ENCODE data around the gene DMRTB1.
"Not testable (repeated sequence)": the region's sequence is repeated elsewhere in the genome, so short reads cannot be mapped to it uniquely, and the experiment has no call there.

Gene DMRTB1

GRCh38 chr1:53459321-53460175 lies at the start of gene DMRTB1:
Gene DMRTB1 (plus strand): TSS chr1:53459399. CDS start chr1:53459454, 55 bp downstream.
- no peak for DNase-seq

GRCh38 chr1:53409695-53410094 lies 49.5 kb upstream of the DMRTB1 start:
- DNase-seq, result peak; percentile 39

DNA sequence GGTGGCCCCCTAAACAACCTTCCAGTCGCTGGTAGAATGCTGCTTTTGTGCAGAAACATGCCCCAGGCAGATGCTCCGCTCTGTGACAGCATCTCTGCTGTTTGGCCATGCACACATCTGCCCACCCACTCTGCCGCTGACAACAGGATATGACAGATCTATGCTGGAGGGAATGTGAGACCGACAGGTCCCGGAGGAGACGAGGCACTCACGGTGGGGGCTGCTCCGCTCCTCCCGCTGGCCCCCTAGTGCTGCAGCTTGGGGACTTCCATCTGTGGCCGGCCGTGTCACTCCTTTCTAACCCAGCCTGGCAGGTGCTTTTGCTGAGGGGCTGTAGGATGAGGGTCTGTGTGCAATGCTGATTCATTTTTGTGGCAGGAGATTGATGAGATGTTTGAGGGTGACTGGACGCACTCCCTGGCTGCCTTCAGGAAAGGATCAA lies 49.1 kb upstream of the DMRTB1 start:
- DNase-seq, result no peak

DNA sequence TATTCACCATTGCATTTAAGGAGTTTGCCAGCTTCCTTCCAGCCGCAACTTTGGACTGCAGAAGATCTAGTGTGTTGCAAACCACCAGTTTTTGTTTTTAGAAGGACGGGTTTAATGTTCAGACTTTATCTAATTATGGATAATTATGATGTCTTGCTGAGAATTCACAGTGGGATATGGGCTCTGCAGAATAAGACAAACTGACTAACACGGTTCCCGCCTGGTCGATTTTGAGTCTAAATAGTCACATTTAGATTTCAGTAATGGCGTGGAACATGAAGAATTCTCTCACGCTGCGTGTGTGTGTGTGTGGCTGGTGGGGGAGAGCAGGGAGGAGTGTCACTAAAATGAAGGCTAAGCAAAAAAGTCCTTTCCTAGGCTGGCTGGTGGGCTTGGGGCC lies 48.5 kb upstream of the DMRTB1 start:
- DNase-seq, result no peak

- no peak for DNase-seq
These were observed 47.6 kb upstream of the DMRTB1 start for GRCh38 chr1:53411541-53412152.

DNA sequence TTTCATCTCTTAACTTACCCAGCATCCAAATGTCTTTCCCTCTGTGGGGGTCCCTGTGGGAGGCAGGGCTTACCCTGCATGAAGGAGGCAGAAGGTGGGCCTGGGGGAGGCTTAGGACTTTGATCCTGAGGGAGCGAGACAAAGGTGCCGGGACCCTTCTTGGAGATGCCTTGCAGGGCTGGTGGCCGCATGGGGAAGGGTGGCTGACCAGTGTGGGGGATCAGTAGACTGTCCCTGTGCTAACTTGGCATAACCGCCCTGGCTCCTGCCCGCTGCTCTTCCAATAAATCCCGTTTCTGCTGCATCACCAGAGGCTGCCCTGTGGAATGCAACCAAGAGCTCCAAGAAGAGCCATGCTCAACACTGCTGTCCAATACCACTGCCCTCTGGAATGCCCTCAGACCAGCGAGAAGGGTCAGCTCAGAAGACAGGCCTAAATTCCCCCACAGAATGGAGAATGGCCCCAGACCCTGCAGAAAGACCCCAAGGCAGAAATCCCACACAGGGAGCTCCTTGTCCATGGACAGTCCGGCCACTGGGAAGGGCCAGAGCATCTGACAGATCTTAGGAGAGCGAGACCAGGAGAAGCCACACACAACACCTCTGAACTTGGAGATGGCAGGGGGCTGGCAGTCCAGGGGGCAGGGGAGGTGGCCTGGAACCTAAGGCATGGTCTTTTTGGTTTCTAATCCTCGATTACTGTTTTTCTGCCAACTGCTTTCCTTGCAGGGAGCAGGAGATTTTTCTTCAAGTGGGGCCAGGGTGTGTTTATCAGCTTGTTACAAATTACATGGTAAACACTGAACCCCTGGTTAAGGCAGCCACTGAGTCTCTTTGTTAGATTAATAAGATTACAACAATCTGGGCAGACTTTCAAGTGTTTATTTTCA lies 46.7 kb upstream of the DMRTB1 start:
- DNase-seq, result no peak

GRCh38 chr1:53413175-53414001 lies 45.8 kb upstream of the DMRTB1 start:
- DNase-seq, result no peak

- no peak for DNase-seq
These were observed 44.6 kb upstream of the DMRTB1 start for GRCh38 chr1:53414632-53415031.

DNA sequence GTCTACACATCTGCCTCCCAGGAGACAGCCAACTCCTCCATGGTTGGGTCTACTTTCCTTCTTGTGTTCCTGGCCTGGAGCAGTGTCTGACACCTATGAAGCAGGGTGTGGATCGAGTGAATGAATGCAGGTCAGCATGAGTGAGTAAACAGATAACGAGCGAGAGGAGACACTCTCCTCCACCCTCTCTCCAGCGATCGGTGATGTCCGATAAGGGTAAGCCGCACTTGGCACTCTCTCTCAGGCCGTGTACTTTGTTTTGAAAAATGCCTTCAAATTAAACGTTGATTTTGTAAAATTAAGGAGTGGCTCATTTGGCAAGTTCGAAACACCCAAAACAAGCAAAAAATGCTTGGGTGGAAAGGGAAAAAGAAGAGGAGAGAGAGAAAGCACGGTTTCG lies 43.8 kb upstream of the DMRTB1 start:
- DNase-seq, result no peak

DNA sequence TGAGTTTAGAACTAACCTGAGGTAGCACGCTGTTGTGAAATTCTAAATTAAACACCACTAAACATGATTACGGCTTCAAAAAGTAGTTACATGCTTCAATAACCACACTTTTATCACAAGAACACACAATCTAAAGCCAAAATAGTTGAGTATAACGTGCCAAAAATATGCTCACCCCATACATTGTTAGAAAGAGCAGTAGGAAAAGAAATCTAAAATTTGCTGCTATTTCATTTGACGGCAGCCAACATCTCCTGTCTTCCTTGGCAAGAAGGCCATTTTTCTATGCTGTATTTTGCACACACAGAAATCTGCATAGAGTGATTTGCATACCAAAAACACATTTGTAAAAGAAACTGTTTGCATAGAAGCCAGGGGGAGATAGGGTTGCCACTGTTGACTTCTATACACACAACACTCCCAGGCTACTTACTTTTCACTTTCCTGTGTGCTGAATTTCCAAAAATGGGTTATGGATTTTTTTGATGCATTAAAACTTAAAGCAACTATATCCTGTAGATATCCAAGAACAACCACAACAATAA lies 42.9 kb upstream of the DMRTB1 start:
- no peak for DNase-seq

GRCh38 chr1:53417074-53417511 lies 42.1 kb upstream of the DMRTB1 start:
- DNase-seq, result no peak

DNA sequence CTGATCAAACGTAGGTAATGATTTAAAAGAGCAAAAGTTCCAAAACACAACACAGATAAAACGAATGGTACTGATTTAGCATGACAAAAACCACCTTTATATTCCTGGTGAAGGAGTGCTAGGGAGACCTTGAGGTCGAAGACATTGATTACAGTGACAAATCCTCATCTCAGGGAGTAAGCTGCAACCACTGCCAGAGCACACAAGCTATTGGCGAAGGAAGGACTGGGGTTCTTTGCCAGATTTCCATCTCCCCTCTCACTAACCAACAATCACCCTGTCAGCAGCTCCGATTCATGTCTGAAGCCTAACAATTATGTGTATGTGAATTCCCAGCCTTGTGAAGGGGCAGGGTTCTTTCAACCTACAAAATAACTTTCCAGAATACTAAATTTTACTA lies 40.2 kb upstream of the DMRTB1 start:
- DNase-seq, result no peak

- no peak for DNase-seq
These were observed 38.9 kb upstream of the DMRTB1 start for GRCh38 chr1:53420341-53420740.

DNA sequence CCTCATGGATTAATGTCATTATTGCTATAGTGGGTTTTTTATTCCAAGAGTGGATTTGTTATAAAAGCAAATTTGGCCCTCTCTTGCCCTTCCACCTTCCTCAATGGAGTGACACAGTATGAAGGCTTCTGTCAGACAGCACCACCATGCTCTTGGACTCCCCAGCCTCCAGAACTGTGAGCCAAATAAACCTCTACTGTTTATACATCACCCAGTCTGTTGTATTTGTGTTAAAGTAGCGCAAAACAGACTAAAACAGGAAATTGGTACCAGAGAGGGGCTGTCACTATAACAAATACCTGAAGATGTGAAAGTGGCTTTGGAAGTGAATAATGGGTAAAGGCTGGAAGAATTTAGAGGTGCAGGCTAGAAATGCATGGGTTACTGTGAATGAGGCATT lies 38.0 kb upstream of the DMRTB1 start:
- DNase-seq, result no peak

- DNase-seq, result no peak
These were observed 28.9 kb upstream of the DMRTB1 start for GRCh38 chr1:53430261-53430660.

- DNase-seq, result no peak
These were observed 28.4 kb upstream of the DMRTB1 start for GRCh38 chr1:53430779-53431178.

DNA sequence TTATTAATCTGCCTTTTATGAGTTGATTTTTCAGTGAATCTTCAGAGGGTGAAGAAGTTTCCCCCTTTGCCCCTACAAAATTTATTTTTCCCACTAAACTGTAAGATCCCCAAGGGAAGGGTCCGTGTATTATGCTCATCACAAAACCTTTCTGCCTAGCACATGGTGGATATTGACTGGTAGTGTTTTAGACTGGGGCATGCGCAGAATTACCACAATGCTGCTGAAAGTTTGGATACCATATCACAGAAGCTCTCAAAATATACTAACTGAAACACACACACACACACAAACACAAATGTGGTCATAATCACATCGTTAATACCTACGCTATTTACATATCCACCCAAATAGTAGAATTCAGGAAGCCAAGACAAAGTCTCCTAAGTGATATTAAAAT lies 28.0 kb upstream of the DMRTB1 start:
- no peak for DNase-seq

- DNase-seq, result no peak
These were observed 27.2 kb upstream of the DMRTB1 start for GRCh38 chr1:53431805-53432565.

- DNase-seq, result no peak
These were observed 26.6 kb upstream of the DMRTB1 start for GRCh38 chr1:53432611-53433010.

DNA sequence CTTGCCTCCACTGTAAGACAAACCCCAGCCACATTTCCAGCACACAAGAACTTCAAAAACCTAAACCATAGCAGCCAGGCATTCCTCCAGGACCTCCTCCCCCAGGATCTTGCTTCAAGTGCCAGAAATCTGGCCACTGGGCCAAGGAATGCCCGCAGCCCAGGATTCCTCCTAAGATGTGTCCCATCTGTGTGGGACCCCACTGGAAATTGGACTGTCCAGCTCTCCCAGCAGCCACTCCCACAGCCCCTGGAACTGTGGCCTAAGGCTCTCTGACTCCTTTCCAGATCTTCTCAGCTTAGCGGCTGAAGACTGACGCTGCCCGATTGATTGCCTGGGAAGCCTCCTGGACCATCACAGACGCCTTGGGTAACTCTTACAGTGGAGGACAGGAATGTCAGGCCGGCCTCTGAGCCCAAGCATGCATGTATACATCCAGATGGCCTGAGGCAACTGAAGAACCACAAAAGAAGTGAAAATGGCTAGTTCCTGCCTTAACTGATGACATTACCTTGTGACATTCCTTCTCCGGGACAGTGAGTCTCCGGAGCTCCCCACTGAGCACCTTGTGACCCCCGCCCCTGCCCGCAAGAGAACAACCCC lies 24.7 kb upstream of the DMRTB1 start:
- not testable (repeated sequence) for DNase-seq

DNA sequence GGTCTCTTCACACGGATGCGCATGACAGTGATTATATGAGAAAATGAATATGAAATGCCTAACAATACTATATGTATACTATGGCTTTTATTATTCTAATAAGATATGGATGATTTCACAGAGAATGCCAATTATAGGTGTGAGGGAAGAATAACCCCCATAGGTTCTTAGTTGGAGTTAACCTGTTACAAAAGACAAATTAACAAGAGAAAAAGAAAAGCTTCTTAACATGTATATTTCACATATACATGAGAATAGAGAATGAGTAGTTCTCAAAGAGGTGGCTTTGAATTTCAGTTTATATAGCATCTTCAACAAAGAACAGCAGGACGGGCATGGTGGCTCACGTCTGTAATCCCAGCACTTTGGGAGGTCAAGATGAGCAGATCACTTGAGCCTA lies 24.0 kb upstream of the DMRTB1 start:
- no peak for DNase-seq

Measured in RPMI8226 (cell line).